LNCaP clone FGC (cell line): ENCODE measurements around the gene BRWD1.

Experiments
- DNase-seq: peaks from one replicate; pipeline ENCODE4 v3.0.0-alpha.2; 2011; ENCODE audit warnings: low read depth
- H3K4me3 ChIP-seq: 2 replicates; pipeline ENCODE4 v1.5.1; 2011; ENCODE audit warnings: mild to moderate bottlenecking, low read depth, low read length, control low read depth
- CTCF ChIP-seq: IDR thresholded peaks from 2 replicates; pipeline ENCODE4 v1.5.1; 2012; ENCODE audit warnings: mild to moderate bottlenecking; ENCODE audit not compliant: control insufficient read depth, insufficient read depth; ENCODE audit errors: extremely low read depth

BRWD1 gene

GRCh38 chr21:39313042-39313570 is 326 bp downstream of the BRWD1 start:
- H3K4me3 ChIP-seq = peak overlapping the region; percentile 54
- no peak for TF ChIP-seq CTCF
- DNase-seq = no peak

GRCh38 chr21:39312112-39313041 is 1.1 kb downstream of the BRWD1 start:
- H3K4me3 ChIP-seq = peak overlapping the region; percentile 54
- DNase-seq = peak; percentile 71
- TF ChIP-seq CTCF = no peak

- no peak overlapping the region; the same call in 1 of the 2 replicates for H3K4me3 ChIP-seq
- no peak for TF ChIP-seq CTCF
- no peak for DNase-seq
Observed at GRCh38 chr21:39311164-39311563, 2.3 kb downstream of the BRWD1 start.

- no peak for TF ChIP-seq CTCF
Observed at GRCh38 chr21:39307466-39307865, 6.0 kb downstream of the BRWD1 start.

GRCh38 chr21:39300587-39300986 is 12.8 kb downstream of the BRWD1 start:
- no peak for DNase-seq
- no peak overlapping the region for H3K4me3 ChIP-seq
- TF ChIP-seq CTCF = no peak

More at GRCh38 chr21:39307466-39307865, 6.0 kb downstream of the BRWD1 start:
- no peak overlapping the region for H3K4me3 ChIP-seq
- no peak for DNase-seq

- DNase-seq = no peak
- no peak overlapping the region for H3K4me3 ChIP-seq
- no peak for TF ChIP-seq CTCF
Observed at GRCh38 chr21:39296891-39297290, 16.5 kb downstream of the BRWD1 start.
